Measurements from ENCODE around the gene CHCHD2.

The CHCHD2 gene

GRCh38 chr7:56063500-56063881 is 42.8 kb downstream of the CHCHD2 start:
- Histone ChIP-seq H3K27ac (ENCODE audit: low read length) (peak overlapping the region; percentile 89), H4K20me1 (ENCODE audit: insufficient read depth, low read length) (peaks cover 19% of the 10 kb centered on the region), H3K4me2 (ENCODE audit: insufficient read depth, low read length) (peak overlapping the region; percentile 65), H2AFZ (ENCODE audit: low read depth, low read length) (peak overlapping the region; percentile 79), H3K9ac (ENCODE audit: low read depth, low read length) (peak overlapping the region; percentile 72), H3K79me2 (ENCODE audit: insufficient read depth, low read length) (peaks cover 67% of the 10 kb centered on the region), H3K27me3 (ENCODE audit: insufficient read depth, low read length, poor library complexity) (no peaks in the 10 kb centered on the region), H3K4me3 (ENCODE audit: low read depth in 1 of 2, low read length in 2 of 2) (peak overlapping the region in 1 of 2 experiments; percentile 80; a peak in 3 of 4 replicates), H3K4me1 (ENCODE audit: insufficient read depth, low read length) (peaks cover 53% of the 10 kb centered on the region), H3K9me3 (ENCODE audit: insufficient read depth, low read length, severe bottlenecking) (no peaks in the 10 kb centered on the region), H3K36me3 (ENCODE audit: insufficient read depth, low read length) (peaks cover 63% of the 10 kb centered on the region)
- DNase-seq (no peak), ATAC-seq (ENCODE audit: insufficient read depth, low read depth) (peak; percentile 2; the same call in 1 of the 3 replicates)
- no peak for TF ChIP-seq EZH2 (IDR thresholded peaks at IDR 0.05; ENCODE audit: borderline replicate concordance, low read depth, low read length, severe bottlenecking)
- TF ChIP-seq, protein P1, sequence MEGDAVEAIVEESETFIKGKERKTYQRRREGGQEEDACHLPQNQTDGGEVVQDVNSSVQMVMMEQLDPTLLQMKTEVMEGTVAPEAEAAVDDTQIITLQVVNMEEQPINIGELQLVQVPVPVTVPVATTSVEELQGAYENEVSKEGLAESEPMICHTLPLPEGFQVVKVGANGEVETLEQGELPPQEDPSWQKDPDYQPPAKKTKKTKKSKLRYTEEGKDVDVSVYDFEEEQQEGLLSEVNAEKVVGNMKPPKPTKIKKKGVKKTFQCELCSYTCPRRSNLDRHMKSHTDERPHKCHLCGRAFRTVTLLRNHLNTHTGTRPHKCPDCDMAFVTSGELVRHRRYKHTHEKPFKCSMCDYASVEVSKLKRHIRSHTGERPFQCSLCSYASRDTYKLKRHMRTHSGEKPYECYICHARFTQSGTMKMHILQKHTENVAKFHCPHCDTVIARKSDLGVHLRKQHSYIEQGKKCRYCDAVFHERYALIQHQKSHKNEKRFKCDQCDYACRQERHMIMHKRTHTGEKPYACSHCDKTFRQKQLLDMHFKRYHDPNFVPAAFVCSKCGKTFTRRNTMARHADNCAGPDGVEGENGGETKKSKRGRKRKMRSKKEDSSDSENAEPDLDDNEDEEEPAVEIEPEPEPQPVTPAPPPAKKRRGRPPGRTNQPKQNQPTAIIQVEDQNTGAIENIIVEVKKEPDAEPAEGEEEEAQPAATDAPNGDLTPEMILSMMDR (IDR thresholded peaks at IDR 0.05; ENCODE audit: borderline replicate concordance, extremely low read depth, low read length, poor library complexity, severe bottlenecking): no peak

DNA sequence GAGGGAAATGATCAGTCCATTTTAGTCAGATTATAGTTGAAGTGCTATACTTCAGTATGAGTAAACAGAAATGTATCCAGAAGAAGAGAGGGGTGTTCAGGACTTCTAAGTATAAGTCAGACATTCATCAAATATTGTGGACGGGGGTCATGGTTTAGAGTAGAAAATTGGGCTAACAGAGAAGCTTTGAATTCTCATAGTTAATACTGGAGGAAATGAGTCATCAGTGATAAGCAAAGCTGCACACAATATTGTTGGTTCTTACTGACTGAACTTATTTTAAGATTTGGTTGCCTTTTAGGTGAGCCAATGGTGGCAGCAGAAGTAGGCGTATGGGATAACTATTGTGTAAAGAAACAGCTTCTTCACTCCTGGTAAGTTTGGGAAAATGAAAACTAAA is 43.9 kb downstream of the CHCHD2 start:
- Histone ChIP-seq H3K9ac (ENCODE audit: low read depth, low read length) (no peak overlapping the region), H3K27ac (ENCODE audit: low read length) (no peak overlapping the region), H2AFZ (ENCODE audit: low read depth, low read length) (no peak overlapping the region), H3K36me3 (ENCODE audit: insufficient read depth, low read length) (peaks cover 69% of the 10 kb centered on the region), H4K20me1 (ENCODE audit: insufficient read depth, low read length) (peaks cover 19% of the 10 kb centered on the region), H3K9me3 (ENCODE audit: insufficient read depth, low read length, severe bottlenecking) (no peaks in the 10 kb centered on the region), H3K4me3 (ENCODE audit: low read depth in 1 of 2, low read length in 2 of 2) (no peak overlapping the region), H3K27me3 (ENCODE audit: insufficient read depth, low read length, poor library complexity) (no peaks in the 10 kb centered on the region), H3K79me2 (ENCODE audit: insufficient read depth, low read length) (peaks cover 68% of the 10 kb centered on the region), H3K4me1 (ENCODE audit: insufficient read depth, low read length) (peaks cover 64% of the 10 kb centered on the region), H3K4me2 (ENCODE audit: insufficient read depth, low read length) (0 out of 2 replicates have a peak overlapping the region, but pooled peaks have one; percentile 65)
- ATAC-seq (ENCODE audit: insufficient read depth, low read depth) (no peak), DNase-seq (no peak)
- TF ChIP-seq EZH2 (IDR thresholded peaks at IDR 0.05; ENCODE audit: borderline replicate concordance, low read depth, low read length, severe bottlenecking): no peak
- TF ChIP-seq, protein P1 (IDR thresholded peaks at IDR 0.05; ENCODE audit: borderline replicate concordance, extremely low read depth, low read length, poor library complexity, severe bottlenecking): no peak

DNA sequence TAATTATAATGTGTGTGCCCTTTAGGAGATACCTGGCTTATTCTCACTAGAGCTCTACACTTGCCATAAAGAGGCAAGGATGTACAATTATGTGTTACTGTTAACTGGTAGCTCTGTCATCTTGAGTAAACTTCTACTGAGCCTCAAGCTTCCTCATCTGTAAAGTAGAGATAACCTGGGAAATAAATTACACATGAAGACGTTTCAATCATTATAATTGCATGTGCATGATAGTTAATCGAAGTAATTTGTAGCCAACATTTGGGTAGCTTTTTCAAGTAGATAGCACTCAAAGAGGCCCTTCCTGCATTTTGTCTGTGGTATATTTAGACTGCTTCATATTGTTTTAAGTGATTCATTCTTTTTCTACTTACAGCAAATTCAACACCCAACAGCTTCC is 52.3 kb downstream of the CHCHD2 start:
- Histone ChIP-seq H3K27ac (ENCODE audit: low read length) (no peak overlapping the region), H2AFZ (ENCODE audit: low read depth, low read length) (no peak overlapping the region), H3K4me2 (ENCODE audit: insufficient read depth, low read length) (peak overlapping the region; percentile 82; the same call in 1 of the 2 replicates), H3K4me3 (ENCODE audit: low read depth in 1 of 2, low read length in 2 of 2) (peak overlapping the region in 1 of 2 experiments; percentile 22; a peak in 1 of 4 replicates), H3K9me3 (ENCODE audit: insufficient read depth, low read length, severe bottlenecking) (no peaks in the 10 kb centered on the region), H3K27me3 (ENCODE audit: insufficient read depth, low read length, poor library complexity) (no peaks in the 10 kb centered on the region), H4K20me1 (ENCODE audit: insufficient read depth, low read length) (peaks cover 6% of the 10 kb centered on the region), H3K9ac (ENCODE audit: low read depth, low read length) (peak overlapping the region; percentile 92), H3K36me3 (ENCODE audit: insufficient read depth, low read length) (peaks cover 70% of the 10 kb centered on the region), H3K4me1 (ENCODE audit: insufficient read depth, low read length) (peaks cover 74% of the 10 kb centered on the region), H3K79me2 (ENCODE audit: insufficient read depth, low read length) (peaks cover 90% of the 10 kb centered on the region)
- DNase-seq (no peak), ATAC-seq (ENCODE audit: insufficient read depth, low read depth) (no peak)
- no peak for TF ChIP-seq EZH2 (IDR thresholded peaks at IDR 0.05; ENCODE audit: borderline replicate concordance, low read depth, low read length, severe bottlenecking)
- TF ChIP-seq, protein P1 (IDR thresholded peaks at IDR 0.05; ENCODE audit: borderline replicate concordance, extremely low read depth, low read length, poor library complexity, severe bottlenecking): no peak

Data from DND-41 (cell line).